ENCODE data around the gene RIT1.
"Not testable (repeated sequence)": the region's sequence is repeated elsewhere in the genome, so short reads cannot be mapped to it uniquely, and the experiment has no call there.

RIT1 gene

DNA sequence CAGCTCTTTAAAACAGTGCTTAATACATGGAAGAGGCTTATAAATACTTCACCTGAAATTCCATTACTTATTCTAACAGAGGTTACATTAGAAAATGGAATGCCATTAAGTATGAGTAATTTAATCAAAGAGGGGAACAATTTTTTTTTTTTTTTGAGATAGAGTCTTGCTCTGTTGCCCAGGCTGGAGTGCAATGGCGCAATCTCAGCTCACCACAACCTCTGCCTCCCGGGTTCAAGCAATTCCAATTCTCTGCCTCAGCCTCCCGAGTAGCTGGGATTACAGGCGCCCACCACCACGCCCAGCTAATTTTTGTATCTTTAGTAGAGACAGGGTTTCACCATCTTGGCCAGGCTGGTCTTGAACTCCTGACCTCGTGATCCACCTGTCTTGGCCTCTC is 15.5 kb downstream of the RIT1 start:
- DNase-seq: not testable (repeated sequence)

DNA sequence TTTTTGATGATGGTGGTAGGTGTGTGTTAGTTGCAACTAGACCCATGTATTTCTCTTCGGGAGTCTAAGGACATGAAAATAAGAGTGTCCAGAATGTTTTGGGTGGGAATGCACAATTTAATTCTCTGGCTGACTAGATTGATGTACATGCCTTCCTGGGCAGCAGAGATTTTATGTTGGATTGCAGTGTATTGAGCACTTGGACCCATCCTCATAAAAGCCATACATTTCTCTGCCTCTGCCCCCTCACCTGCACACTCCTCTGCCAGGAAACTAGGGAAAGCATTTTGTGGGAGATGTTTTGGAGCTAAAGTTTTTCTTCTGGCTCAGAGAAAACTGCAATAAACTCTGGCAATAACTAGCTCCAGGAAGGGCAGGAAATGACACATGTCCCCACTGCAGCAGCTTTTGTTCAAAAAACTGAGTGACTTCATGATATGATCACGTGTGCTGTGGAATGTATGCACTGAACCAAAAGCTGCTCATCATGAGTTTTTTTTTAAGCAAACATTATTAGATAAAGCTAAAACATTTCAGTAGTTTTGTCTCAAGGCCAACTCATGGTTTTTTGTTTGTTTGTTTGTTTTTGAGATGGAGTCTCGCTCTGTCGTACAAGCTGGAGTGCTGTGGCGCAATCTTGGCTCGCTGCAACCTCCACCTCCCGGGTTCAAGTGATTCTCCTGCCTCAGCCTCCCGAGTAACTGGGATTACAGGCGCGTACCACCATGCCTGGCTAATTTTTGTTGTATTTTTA is 17.6 kb downstream of the RIT1 start:
- DNase-seq: peak in 1 of 51 donors; percentile 25

DNA sequence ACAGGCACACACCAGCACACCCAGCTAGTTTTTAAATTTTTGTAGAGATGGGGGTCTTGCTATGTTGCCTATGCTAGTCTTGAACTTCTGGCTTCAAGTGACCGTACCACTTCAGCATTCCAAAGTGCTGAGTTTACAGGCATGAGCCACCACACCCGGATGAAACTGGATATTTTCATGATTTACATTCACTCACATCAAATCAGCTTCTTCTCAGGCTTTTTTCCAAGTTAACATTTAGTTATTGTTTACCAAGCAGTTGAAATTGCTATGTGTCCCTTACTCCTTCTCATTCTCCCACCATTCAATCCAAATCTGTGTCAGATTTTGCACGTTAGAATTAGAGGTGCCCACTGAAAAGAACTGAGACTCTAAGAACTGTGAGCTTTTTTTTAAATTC is 18.4 kb downstream of the RIT1 start:
- no peak for DNase-seq

DNA sequence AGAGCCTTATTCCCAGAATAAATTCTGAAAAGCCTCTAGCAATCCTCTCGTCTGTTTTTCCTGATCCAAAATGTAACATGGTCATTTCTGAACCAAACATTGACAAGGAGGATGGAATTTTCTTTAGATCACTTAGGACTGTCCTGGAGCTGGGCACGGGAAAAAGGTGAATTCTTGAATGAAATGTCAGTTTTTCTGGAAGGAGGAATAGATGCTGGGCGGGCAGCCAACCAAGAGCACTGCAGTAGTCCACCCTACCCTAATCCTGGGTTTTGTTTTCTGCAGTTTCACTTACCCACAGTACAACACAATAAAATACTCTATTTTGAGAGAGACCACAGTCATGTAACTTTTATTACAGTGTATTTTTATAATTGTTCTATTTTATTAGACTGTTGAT is 20.9 kb downstream of the RIT1 start:
- DNase-seq: no peak

DNA sequence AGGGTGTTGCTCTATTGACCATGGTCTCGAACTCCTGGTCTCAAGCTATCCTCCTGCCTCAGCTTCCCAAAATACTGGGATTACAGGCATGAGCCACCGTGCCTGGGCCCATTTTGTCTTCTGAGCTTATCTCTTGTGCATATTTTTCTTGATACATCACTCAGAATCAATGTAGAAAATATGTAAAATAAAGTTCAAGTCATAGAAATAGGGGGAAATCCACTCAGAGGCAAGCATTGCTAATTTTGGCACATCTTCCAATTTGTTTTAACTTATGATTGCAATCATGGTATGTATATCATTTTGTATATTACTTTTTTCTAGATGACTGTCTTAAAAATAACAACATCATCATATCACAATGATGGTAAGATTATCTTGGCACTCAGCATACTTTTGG is 21.6 kb downstream of the RIT1 start:
- DNase-seq: no peak

DNA sequence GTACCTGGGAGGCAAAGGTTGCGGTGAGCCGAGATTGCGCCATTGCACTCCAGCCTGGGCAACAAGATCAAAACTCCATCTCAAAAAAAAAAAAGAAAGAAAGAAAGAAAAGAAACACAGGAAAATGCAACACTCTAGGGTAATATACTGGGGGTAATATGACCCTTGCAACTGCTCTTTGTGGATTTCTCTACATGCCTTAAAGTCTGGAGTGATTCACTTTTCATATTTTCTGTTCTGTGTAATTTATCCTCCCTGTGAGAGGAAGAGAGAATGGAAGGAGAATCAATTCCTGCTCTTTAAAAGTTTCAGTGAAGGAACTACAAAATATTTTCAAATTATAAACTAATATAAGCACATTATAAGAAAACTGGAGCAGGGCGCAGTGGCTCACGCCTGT is 22.7 kb downstream of the RIT1 start:
- DNase-seq: no peak

DNA sequence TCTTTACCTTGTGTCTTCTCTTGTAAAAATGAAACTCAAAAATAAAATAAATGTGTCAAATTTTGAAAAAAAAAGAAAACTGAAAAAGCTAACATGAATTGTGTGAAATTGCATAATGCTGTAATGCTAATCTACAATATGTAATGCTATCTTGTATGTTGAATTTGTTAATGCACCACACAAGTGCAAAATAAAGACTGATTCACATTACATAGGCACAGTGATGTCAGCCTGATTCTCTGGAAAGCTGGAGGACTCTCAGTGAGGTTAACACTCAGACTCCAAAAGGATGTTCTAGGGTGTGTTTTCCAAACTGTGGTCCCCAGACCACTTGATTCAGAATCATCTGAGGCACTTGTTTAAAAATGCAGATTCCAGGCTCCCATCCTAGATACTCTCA is 26.2 kb downstream of the RIT1 start:
- no peak for DNase-seq

DNA sequence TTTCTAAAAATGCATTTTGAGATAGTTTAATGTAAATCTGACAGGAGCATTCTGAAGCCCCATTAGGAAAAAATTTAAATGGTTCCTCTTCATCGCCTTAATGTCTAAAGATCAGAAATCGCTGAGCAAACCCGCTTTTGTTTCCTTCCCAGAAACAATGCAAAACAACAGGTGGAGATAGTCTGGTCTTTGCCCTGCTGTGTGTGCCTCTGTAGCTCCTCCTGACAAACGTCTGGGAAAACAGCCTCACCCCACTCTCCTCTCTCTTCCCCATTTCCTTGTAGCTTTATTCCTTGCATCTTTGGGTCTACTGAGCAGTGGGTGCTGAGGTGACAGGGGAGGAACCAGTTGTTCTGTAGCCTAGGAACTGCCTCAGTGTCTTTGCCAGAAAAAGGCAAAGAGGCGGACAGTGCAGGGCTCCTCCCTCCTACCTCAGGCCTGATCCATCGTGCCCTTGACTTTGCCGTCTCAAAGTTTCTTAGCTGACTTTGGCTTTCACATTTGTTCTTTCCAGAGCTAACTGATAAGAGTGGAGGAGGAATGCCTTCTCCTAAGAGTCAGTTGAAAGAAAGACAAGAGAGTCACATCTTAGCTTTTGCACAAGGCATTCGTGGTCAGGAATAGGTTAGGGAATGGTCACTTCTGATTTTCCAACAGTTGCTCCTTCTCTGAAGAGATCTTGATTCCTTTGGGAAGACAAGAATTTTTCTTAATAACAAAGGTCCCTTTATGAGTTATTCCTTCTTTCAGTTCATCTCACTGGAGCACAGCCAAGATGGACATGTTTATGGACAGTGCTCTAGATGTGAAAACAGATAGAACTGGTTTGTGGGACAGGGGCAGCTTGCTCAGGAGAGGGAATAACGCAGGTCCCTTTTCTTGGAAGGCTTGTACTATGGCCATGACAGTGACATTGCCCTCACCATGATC is 26.9 kb downstream of the RIT1 start:
- no peak for DNase-seq

DNA sequence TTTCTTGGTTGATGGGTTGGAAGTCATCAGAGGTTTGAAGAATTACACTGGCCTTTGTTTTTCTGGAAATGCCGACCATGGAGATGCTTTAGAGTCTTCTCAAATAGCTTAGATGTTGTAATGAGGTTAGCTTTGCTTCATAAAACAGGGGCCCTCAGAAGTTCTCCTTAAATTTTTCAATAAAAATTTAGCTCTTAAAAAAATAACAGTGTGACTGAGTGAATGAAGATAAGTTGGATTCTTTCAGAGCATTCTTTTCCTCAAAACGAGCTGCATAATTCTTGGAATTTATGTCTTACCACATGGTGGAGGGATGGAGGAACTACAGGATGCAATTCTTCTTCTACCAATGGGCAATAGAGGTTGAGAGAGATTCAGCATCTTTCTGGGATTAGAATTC is 28.4 kb downstream of the RIT1 start:
- no peak for DNase-seq

DNA sequence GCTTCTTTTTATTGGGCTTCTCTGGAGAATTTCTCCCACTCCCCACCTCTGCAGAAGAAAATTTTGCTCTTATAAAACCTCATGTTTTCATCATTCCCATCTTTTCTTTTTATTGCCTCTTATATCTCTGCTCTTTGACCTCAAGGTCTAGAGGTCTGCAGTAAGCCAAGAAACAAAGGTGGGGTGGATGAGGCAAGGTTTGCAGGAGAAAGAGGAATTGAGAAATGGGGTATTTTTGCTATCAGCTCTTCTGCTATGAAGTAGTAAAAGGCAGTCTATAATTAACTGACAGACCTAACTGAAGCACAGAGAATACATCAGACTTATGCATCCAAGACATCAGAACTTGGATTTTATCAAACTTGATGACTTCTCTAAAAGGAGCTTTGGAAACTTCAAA is 28.9 kb downstream of the RIT1 start:
- DNase-seq: no peak

DNA sequence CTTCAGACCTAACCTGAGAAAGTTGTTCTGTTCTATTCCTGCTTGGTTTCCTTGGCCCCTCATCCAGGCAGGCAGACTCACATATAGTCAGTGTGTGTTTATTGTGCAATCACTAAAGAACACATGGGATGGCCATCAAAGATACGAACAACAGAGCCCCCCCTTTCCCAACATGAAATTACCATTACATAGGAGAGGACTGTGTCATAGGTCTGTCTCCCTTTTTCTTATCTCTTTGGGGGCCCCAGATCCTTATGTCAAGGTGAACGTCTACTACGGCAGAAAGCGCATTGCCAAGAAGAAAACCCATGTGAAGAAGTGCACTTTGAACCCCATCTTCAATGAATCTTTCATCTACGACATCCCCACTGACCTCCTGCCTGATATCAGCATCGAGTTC is 30.2 kb downstream of the RIT1 start:
- no peak for DNase-seq

DNA sequence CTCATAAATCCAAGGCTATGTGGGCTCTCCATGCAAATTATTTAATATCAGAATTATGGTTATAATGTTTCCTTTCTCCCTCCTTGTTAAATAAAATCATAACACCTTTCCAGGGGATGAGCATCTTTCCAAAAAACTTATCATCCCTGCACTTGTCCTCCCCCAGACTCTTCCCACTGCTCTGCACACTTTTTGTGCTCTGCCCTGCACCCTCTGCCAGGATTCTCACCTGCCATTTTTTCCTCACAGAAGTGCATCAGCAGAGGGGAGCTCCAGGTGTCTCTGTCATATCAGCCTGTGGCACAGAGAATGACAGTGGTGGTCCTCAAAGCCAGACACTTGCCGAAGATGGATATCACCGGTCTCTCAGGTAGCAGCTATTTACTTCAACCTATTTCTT is 30.9 kb downstream of the RIT1 start:
- DNase-seq: no peak

DNA sequence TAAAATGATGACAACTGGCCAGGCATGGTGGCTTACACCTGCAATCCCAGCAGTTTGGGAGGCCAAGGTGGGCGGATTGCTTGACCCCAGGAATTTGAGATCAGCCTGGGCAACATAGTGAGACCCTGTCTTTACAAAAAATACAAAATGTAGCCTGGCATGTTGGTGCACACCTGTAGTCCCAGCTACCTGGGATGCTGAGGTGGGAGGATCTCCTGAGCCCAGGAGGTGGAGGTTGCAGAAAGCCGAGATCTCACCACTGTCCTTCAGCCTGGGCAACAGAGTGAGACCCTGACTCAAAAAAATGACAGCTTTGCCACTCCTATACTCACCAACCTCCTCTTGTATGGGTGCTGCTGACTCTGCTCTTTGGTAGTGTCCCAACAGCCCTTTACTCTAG is 33.2 kb downstream of the RIT1 start:
- no peak for DNase-seq

DNA sequence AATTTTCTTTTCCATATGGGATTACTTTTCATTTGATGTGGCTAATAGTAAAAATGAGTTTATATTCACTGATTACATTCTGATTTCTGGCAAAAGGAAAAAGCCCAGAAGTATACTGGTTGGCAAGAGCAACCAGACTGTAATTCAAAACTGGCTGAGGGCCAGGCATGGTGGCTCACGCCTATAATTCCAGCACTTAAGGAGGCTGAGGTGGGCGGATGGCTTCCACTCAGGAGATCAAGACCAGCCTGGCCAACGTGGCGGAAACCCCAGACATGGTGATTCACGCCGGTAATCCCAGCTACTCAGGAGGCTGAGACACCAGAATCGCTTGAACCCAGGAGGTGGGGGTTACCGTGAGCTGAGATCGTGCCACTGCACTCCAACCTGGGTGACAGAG is 37.3 kb downstream of the RIT1 start:
- peak in 3 of 51 donors; percentile 12 to 13 (median 13) for DNase-seq

DNA sequence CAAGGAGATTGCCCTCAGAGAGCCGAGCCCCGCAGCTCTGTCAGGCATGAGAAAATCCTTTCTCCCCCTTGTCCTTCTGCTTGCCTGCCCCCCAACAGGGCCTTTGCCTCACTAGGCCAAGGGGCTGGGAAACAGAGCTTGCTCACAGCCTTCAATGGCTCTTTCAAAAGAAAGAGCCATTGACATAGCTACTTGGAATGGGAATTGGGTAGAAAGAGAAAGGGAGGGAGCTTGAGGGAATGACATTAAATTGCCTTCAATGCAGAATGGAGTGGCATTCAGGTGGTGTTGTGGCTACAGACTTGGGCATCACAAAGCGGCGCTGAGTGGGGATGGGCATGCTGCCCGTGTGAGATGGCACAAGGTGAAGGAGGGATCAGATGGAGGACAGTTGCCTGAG is 38.6 kb downstream of the RIT1 start:
- DNase-seq: peak in 44 of 51 donors; percentile 5 to 91 (median 68)

DNA sequence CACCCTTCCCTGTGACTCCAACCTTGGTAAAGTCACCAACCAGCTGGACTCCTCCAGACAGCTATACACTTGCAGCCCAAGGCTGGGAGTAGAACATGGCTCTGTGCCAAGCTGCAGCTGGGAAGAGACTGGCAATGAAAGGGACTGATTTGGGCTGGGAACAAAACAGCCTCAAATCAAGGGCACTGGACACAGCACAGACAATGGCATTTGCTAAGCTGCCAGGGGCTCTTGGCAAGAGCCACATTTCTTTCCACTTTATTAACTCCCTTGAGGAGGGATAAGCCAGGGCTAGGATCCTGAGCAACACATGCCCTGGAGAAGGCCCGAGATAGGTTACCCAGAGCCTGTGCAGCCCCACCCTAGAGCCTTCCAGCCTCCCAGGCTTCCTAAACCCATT is 39.8 kb downstream of the RIT1 start:
- peak; percentile 16 to 96 (median 85) for DNase-seq

DNA sequence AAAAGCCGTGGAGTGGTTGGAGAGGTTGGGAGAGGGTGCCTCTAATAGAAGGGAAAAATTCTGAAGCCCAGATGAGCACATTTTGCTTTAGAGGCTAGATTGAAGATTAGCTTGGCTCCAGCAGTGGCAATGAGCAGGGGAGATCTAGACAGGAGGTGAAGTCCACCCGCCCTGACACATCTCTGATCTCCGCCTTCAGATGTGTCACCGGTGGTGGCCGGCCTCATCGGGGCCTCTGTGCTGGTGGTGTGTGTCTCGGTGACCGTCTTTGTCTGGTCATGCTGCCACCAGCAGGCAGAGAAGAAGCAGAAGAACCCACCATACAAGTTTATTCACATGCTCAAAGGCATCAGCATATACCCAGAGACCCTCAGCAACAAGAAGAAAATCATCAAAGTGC is 43.4 kb downstream of the RIT1 start:
- no peak for DNase-seq

DNA sequence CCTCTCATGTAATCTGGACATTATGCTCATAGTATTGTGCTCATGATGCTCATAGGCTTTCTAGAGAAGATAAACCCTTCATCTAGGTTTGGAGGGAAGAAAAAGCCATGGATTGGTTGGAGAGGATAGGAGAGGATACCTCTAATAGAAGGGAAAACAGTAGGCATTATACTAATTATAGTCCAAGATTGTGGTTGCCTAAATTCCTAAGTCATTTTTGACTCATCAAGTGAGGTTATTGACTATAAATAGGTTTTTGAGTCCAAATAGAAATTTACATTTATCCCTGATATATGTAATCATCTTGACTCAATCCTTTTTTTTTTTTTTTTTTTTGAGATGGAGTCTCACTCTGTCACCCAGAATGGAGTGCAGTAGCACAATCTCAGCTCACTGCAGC is 46.8 kb downstream of the RIT1 start:
- no peak for DNase-seq

DNA sequence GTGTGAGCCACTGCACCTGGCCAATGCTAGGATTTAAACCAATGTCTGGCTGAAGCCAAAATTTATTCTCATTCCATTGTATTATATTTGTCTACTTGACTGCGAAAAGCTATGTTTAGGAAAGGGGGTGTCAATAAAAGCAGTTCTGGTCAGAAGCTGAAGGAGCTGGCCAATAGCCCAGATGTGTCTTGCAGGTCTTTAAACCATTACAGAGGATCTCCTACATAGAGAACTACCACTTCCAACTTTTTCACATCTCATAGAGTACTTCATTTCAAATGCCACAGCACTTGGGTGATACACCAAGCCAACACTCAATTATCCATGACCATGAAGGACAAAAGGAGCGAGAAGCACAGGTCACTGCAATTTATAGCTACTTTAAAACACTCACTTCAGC is 49.3 kb downstream of the RIT1 start:
- no peak for DNase-seq

DNA sequence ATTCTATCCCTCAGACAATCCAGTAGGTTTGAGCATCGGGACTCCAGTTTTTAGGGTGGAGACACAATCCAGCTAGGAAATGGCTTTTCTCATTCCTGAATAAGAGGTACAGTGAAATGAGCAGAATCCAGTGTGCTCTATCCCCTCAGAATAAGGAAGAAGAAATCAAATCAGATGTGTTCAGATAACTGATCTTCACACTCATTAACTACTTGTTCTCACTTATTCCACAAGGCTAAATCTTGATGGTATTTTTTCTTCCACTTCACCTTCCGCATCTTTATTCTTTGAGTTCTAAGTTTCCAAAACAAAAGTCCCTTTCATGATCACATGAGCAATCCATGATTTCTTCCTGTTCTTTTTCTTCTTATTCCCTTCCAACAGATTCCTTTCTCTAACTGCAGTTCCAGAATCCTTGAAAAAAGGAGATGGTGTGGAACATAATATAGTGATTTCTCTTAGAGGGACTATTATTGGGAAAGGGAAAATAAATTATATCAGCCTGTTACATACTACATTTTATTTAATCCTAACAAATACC is 50.1 kb downstream of the RIT1 start:
- peak in 1 of 51 donors; percentile 78 for DNase-seq

DNA sequence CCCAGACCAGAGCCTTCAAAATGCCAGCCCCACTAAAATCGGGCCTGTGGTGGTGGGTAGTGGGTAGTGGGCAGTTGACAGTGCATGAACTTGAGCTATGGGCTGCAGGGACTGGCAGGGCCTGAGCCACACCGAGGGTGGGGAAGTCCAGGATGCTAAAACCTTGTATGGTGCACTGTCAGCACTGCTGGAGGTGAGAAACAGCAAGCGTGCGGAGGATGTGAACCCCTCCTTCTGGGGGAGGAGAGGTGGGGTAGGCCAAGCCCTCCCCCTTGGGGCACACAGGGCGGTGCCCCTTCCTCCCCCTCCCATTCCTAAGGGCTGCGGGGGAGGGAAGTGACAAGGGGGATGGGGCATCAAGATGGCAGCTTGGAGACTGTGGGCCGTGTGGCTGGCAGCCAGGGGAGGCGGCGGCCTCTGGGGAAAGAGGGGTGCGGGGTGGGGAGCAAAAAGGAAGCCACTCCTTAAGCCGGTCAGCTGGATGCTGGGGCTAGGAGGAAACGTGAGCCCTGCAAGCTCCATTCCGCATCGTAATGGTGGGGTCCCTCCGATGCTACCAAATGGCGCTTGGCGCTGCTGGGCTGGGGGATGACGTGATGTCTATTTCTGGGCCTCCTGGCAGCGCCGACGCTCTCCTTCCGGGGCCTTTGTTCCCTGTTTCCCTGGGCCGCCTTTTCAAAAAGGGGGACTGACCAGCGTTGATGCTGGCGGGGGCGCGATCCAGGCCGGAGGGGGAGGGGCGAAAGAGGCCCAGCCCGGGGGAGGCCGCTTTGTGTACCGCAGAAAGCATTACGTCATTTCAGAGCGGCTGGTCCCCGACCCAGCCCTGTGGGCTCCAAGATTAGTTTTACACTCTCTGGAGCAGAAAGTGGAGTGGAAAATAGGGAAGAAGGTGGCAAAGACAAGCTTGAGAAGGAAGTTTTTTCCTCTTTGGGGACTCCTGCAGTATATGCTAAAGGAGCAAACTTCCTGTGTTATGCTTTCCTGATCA is 51.0 kb downstream of the RIT1 start:
- DNase-seq: peak; percentile 72 to 97 (median 92)
